GM12878 (cell line): Measurements from ENCODE around the gene REPS1. TPM values are rescaled to one million over a fixed set of nuclear protein-coding genes. Genes with fewer than 3 reads are reported as not detected.

Experiments used
- EED ChIP-seq: sonication (generic); IDR thresholded peaks from 2 replicates; pipeline ENCODE4 v1.6.1; 2016; ENCODE audit warnings: antibody characterized with exemption, low read depth
- HDGF ChIP-seq: fragments of 450-650 bp; IDR thresholded peaks from 2 replicates; pipeline ENCODE4 v1.6.1; 2016; ENCODE audit warnings: antibody characterized with exemption
- IKZF2 ChIP-seq, 2 experiments: fragments of 450-650 bp; IDR thresholded peaks; 2 replicates each; pipeline ENCODE4 v1.6.1; 2017; ENCODE audit warnings: mild to moderate bottlenecking in 2 of 2, moderate library complexity in 2 of 2
- RAD21 ChIP-seq: IDR thresholded peaks from 2 replicates; pipeline ENCODE4 v1.6.1; 2011; ENCODE audit warnings: mild to moderate bottlenecking, low read depth, low read length, moderate library complexity; ENCODE audit not compliant: insufficient read depth
- ZBED1 ChIP-seq: IDR thresholded peaks from 2 replicates; pipeline ENCODE4 v1.6.1; 2016; ENCODE audit warnings: borderline replicate concordance
- polyA plus RNA-seq, 11 experiments: library from polyadenylated mRNA; depleted of rRNA in 4 of 11; unstranded in 6 of 11; stranded (reverse) in 5 of 11; fragments of >200 nt; fragmentation: Nextera tagmentation in 4 of 11; fragmentation: Illumina TruSeq in 1 of 11; extraction: Ambion mirVana in 4 of 11; extraction: Trizol in 1 of 11; gene quantifications; 1 replicate in 1 of 11; 2 replicates in 10 of 11; pipeline versions ENCODE4 v1.2.1 to v1.2.3, GENCODE V29; 2011 to 2016; ENCODE audit warnings: inconsistent platforms in 2 of 11, missing spikeins in 2 of 11, low read depth in 1 of 11
- total RNA-seq, 4 experiments: library from RNA; depleted of rRNA in 3 of 4; stranded (reverse); fragments of >200 nt in 3 of 4; fragmentation: Illumina TruSeq in 1 of 4; extraction: Trizol in 1 of 4; gene quantifications; 2 replicates each; pipeline versions ENCODE4 v1.2.1 to v1.2.3, GENCODE V29; 2013 to 2021
- TF ChIP-seq, protein P1 (sequence below): IDR thresholded peaks from 2 replicates; pipeline ENCODE4 v1.6.1; 2012; ENCODE audit warnings: low read depth, low read length, improper control_type of control experiment
- TF ChIP-seq, protein P2 (sequence below): fragments of 450-650 bp; IDR thresholded peaks from 2 replicates; pipeline ENCODE4 v1.6.1; 2017; ENCODE audit warnings: mild to moderate bottlenecking, moderate library complexity
- TF ChIP-seq, protein P3 (sequence below): fragments of 450-650 bp; IDR thresholded peaks from 2 replicates; pipeline ENCODE4 v1.6.1; 2017; ENCODE audit warnings: mild to moderate bottlenecking, moderate library complexity
- TF ChIP-seq, protein P4 (sequence below): fragments of 450-650 bp; IDR thresholded peaks from 2 replicates; pipeline ENCODE4 v1.6.1; 2016; ENCODE audit warnings: mild to moderate bottlenecking, moderate library complexity, borderline replicate concordance

REPS1 gene
- total and polyA plus RNA-seq, 10 of the 15 experiments (the other 5 are each of a cell fraction or from before 2014, with no cell fraction given): 13.7 to 59.3 (median 31.7) TPM

DNA sequence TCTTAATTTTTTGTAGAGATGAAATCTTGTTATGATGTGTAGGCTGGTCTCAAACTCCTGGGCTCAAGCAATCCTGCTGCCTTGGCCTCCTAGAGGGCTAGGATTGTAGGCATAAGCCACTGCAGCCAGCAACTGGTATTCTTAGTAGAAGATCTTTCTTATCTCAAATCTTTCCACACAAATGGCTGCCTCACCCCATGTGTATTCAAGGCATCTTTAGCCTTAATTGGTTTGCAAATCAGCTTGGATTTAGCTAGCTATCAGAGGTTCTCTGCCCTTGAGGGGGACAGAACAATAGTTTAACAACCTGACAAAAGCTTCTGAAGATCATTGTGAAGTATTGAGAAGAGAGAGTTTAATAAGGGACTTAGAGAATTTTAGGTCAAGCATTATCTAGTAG is 22.6 kb upstream of the REPS1 start (continued):
- TF ChIP-seq, protein P1, sequence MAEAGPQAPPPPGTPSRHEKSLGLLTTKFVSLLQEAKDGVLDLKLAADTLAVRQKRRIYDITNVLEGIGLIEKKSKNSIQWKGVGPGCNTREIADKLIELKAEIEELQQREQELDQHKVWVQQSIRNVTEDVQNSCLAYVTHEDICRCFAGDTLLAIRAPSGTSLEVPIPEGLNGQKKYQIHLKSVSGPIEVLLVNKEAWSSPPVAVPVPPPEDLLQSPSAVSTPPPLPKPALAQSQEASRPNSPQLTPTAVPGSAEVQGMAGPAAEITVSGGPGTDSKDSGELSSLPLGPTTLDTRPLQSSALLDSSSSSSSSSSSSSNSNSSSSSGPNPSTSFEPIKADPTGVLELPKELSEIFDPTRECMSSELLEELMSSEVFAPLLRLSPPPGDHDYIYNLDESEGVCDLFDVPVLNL: no peak
- no peak for TF ChIP-seq IKZF2 (IDR thresholded peaks at IDR 0.05)
- no peak for TF ChIP-seq RAD21
- no peak for TF ChIP-seq HDGF
- TF ChIP-seq, protein P2, sequence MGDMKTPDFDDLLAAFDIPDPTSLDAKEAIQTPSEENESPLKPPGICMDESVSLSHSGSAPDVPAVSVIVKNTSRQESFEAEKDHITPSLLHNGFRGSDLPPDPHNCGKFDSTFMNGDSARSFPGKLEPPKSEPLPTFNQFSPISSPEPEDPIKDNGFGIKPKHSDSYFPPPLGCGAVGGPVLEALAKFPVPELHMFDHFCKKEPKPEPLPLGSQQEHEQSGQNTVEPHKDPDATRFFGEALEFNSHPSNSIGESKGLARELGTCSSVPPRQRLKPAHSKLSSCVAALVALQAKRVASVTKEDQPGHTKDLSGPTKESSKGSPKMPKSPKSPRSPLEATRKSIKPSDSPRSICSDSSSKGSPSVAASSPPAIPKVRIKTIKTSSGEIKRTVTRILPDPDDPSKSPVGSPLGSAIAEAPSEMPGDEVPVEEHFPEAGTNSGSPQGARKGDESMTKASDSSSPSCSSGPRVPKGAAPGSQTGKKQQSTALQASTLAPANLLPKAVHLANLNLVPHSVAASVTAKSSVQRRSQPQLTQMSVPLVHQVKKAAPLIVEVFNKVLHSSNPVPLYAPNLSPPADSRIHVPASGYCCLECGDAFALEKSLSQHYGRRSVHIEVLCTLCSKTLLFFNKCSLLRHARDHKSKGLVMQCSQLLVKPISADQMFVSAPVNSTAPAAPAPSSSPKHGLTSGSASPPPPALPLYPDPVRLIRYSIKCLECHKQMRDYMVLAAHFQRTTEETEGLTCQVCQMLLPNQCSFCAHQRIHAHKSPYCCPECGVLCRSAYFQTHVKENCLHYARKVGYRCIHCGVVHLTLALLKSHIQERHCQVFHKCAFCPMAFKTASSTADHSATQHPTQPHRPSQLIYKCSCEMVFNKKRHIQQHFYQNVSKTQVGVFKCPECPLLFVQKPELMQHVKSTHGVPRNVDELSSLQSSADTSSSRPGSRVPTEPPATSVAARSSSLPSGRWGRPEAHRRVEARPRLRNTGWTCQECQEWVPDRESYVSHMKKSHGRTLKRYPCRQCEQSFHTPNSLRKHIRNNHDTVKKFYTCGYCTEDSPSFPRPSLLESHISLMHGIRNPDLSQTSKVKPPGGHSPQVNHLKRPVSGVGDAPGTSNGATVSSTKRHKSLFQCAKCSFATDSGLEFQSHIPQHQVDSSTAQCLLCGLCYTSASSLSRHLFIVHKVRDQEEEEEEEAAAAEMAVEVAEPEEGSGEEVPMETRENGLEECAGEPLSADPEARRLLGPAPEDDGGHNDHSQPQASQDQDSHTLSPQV: no peak
- no peak for TF ChIP-seq EED
- TF ChIP-seq, protein P3, sequence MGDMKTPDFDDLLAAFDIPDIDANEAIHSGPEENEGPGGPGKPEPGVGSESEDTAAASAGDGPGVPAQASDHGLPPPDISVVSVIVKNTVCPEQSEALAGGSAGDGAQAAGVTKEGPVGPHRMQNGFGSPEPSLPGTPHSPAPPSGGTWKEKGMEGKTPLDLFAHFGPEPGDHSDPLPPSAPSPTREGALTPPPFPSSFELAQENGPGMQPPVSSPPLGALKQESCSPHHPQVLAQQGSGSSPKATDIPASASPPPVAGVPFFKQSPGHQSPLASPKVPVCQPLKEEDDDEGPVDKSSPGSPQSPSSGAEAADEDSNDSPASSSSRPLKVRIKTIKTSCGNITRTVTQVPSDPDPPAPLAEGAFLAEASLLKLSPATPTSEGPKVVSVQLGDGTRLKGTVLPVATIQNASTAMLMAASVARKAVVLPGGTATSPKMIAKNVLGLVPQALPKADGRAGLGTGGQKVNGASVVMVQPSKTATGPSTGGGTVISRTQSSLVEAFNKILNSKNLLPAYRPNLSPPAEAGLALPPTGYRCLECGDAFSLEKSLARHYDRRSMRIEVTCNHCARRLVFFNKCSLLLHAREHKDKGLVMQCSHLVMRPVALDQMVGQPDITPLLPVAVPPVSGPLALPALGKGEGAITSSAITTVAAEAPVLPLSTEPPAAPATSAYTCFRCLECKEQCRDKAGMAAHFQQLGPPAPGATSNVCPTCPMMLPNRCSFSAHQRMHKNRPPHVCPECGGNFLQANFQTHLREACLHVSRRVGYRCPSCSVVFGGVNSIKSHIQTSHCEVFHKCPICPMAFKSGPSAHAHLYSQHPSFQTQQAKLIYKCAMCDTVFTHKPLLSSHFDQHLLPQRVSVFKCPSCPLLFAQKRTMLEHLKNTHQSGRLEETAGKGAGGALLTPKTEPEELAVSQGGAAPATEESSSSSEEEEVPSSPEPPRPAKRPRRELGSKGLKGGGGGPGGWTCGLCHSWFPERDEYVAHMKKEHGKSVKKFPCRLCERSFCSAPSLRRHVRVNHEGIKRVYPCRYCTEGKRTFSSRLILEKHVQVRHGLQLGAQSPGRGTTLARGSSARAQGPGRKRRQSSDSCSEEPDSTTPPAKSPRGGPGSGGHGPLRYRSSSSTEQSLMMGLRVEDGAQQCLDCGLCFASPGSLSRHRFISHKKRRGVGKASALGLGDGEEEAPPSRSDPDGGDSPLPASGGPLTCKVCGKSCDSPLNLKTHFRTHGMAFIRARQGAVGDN: no peak
- TF ChIP-seq, protein P4, sequence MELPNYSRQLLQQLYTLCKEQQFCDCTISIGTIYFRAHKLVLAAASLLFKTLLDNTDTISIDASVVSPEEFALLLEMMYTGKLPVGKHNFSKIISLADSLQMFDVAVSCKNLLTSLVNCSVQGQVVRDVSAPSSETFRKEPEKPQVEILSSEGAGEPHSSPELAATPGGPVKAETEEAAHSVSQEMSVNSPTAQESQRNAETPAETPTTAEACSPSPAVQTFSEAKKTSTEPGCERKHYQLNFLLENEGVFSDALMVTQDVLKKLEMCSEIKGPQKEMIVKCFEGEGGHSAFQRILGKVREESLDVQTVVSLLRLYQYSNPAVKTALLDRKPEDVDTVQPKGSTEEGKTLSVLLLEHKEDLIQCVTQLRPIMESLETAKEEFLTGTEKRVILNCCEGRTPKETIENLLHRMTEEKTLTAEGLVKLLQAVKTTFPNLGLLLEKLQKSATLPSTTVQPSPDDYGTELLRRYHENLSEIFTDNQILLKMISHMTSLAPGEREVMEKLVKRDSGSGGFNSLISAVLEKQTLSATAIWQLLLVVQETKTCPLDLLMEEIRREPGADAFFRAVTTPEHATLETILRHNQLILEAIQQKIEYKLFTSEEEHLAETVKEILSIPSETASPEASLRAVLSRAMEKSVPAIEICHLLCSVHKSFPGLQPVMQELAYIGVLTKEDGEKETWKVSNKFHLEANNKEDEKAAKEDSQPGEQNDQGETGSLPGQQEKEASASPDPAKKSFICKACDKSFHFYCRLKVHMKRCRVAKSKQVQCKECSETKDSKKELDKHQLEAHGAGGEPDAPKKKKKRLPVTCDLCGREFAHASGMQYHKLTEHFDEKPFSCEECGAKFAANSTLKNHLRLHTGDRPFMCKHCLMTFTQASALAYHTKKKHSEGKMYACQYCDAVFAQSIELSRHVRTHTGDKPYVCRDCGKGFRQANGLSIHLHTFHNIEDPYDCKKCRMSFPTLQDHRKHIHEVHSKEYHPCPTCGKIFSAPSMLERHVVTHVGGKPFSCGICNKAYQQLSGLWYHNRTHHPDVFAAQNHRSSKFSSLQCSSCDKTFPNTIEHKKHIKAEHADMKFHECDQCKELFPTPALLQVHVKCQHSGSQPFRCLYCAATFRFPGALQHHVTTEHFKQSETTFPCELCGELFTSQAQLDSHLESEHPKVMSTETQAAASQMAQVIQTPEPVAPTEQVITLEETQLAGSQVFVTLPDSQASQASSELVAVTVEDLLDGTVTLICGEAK: no peak
- no peak for TF ChIP-seq ZBED1
- TF ChIP-seq, all 136 proteins: peak for 0
